Tibial nerve (tissue), 4 donors: ENCODE data around the gene NCR3LG1. TPM values are rescaled to one million over a fixed set of nuclear protein-coding genes. Genes with fewer than 3 reads are reported as not detected.
"Not testable (repeated sequence)": the region's sequence is repeated elsewhere in the genome, so short reads cannot be mapped to it uniquely, and the experiment has no call there.

Experiments used
- DNase-seq, 2 donors: peaks; one replicate each; pipeline ENCODE4 v3.0.0-alpha.2; 2019; ENCODE audit warnings: low spot score in 2 of 2
- H3K27ac ChIP-seq, 4 donors: fragments of 200-600 bp; sonication (generic) in 3 of 4; one replicate each; pipeline ENCODE4 v1.5.1; 2017 to 2019; ENCODE audit warnings: mild to moderate bottlenecking in 1 of 4
- H3K27me3 ChIP-seq, 2 donors: fragments of 200-600 bp; sonication (generic) in 1 of 2; one replicate each; pipeline versions ENCODE4 v1.5.1 to v1.6.0; 2017 to 2019
- H3K36me3 ChIP-seq, 3 donors: fragments of 200-600 bp; sonication (generic); one replicate each; pipeline ENCODE4 v1.5.1; 2018 to 2019
- H3K4me1 ChIP-seq, 4 donors: fragments of 200-600 bp; sonication (generic) in 3 of 4; one replicate each; pipeline ENCODE4 v1.5.1; 2017 to 2019
- H3K4me3 ChIP-seq, 4 donors: fragments of 200-600 bp; sonication (generic) in 3 of 4; one replicate each; pipeline ENCODE4 v1.5.1; 2017 to 2019; ENCODE audit warnings: mild to moderate bottlenecking in 1 of 4, moderate library complexity in 1 of 4
- H3K9me3 ChIP-seq, 4 donors: fragments of 200-600 bp; sonication (generic) in 3 of 4; one replicate each; pipeline ENCODE4 v1.5.1; 2017 to 2019
- EP300 ChIP-seq, 2 donors: sonication (generic); formaldehyde crosslinking; IDR thresholded peaks; one replicate each; pipeline ENCODE4 v1.6.1; 2017; ENCODE audit warnings: antibody characterized with exemption in 2 of 2, mild to moderate bottlenecking in 1 of 2
- POLR2A ChIP-seq, 2 donors: fragments of 450-650 bp; IDR thresholded peaks; one replicate each; pipeline ENCODE4 v1.6.1; 2017; ENCODE audit warnings: antibody characterized with exemption in 2 of 2, mild to moderate bottlenecking in 2 of 2, moderate library complexity in 2 of 2
- WGBS, 2 donors: methylation state at CpG; one replicate each; pipeline ENCODE4 v1.1.5; 2018; 5-methylcytosine and 5-hydroxymethylcytosine counted together
- total RNA-seq, 4 donors: library from RNA; depleted of rRNA; stranded (reverse); fragments of >200 nt; gene quantifications; one replicate each; pipeline ENCODE4 v1.1.0, GENCODE V29; 2016
- TF ChIP-seq, protein P1 (sequence below), 5 experiments: fragments of 200-600 bp in 3 of 5; fragments of 450-650 bp in 2 of 5; sonication (generic) in 3 of 5; IDR thresholded peaks; one replicate each; pipeline ENCODE4 v1.5.1; 2016 to 2019; ENCODE audit warnings: antibody characterized with exemption in 5 of 5, mild to moderate bottlenecking in 3 of 5, moderate library complexity in 2 of 5

Gene NCR3LG1
- total RNA-seq, 4 donors from 2014 or later, result 1.0 to 2.2 (median 2.0) TPM

- DNase-seq, result no peak
- 75 to 77% methylated on average over 11 of the region's 11 CpGs for WGBS, 2 donors
- no peak overlapping the region for H3K27ac ChIP-seq
- TF ChIP-seq, protein P1, sequence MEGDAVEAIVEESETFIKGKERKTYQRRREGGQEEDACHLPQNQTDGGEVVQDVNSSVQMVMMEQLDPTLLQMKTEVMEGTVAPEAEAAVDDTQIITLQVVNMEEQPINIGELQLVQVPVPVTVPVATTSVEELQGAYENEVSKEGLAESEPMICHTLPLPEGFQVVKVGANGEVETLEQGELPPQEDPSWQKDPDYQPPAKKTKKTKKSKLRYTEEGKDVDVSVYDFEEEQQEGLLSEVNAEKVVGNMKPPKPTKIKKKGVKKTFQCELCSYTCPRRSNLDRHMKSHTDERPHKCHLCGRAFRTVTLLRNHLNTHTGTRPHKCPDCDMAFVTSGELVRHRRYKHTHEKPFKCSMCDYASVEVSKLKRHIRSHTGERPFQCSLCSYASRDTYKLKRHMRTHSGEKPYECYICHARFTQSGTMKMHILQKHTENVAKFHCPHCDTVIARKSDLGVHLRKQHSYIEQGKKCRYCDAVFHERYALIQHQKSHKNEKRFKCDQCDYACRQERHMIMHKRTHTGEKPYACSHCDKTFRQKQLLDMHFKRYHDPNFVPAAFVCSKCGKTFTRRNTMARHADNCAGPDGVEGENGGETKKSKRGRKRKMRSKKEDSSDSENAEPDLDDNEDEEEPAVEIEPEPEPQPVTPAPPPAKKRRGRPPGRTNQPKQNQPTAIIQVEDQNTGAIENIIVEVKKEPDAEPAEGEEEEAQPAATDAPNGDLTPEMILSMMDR (IDR thresholded peaks at IDR 0.05), result no peak
- TF ChIP-seq POLR2A (IDR thresholded peaks at IDR 0.05) (no peak), EP300 (IDR thresholded peaks at IDR 0.05) (no peak)
- no peaks in the 10 kb centered on the region for H3K9me3 ChIP-seq
- no peaks in the 10 kb centered on the region for H3K4me1 ChIP-seq
- H3K36me3 ChIP-seq, result no peaks in the 10 kb centered on the region
- peaks cover 0 to 4% of the 10 kb centered on the region in 2 donors for H3K27me3 ChIP-seq
- no peak overlapping the region for H3K4me3 ChIP-seq
Observed at GRCh38 chr11:17423533-17424310, 72.1 kb downstream of the NCR3LG1 start.

GRCh38 chr11:17426233-17426632 lies 74.6 kb downstream of the NCR3LG1 start:
- not testable (repeated sequence) for DNase-seq, H3K4me1 ChIP-seq, H3K27ac ChIP-seq, H3K4me3 ChIP-seq, H3K36me3 ChIP-seq, H3K9me3 ChIP-seq, H3K27me3 ChIP-seq
- 67 to 80% methylated on average over 5 of the region's 5 CpGs for WGBS, 2 donors

Other genes with a start within 250 kb of the NCR3LG1 start
- 100 to 1,000 TPM in 1 of 4 donors, 10 to 100 TPM in 3; 60.9 to 105 (median 63.2) TPM for gene PIK3C2A, start 143.8 kb upstream of the NCR3LG1 start, total RNA-seq
- 10 to 100 TPM; 29.1 to 45.4 (median 36.0) TPM for gene NUCB2, start 75.1 kb upstream of the NCR3LG1 start, total RNA-seq
- gene KCNJ11, start 36.9 kb downstream of the NCR3LG1 start, total RNA-seq, result 10 to 100 TPM in 1 of 4 donors, 1 to 10 TPM in 2, under 1 TPM in 1; 0.59 to 19.7 (median 3.5) TPM
- gene ABCC8, start 125.0 kb downstream of the NCR3LG1 start, total RNA-seq, result 1 to 10 TPM; 1.3 to 8.6 (median 5.1) TPM
- not detected for gene USH1C, start 192.6 kb downstream of the NCR3LG1 start, total RNA-seq
- gene OTOG, start 195.5 kb downstream of the NCR3LG1 start, total RNA-seq, result not detected